ENCODE measurements around the gene MYPOP. TPM values are rescaled to one million over a fixed set of nuclear protein-coding genes. Genes with fewer than 3 reads are reported as not detected.
"Not testable (repeated sequence)": the region's sequence is repeated elsewhere in the genome, so short reads cannot be mapped to it uniquely, and the experiment has no call there.

Gene MYPOP
- total RNA-seq, 1 experiment from 2014 or later: 6.8 TPM

DNA sequence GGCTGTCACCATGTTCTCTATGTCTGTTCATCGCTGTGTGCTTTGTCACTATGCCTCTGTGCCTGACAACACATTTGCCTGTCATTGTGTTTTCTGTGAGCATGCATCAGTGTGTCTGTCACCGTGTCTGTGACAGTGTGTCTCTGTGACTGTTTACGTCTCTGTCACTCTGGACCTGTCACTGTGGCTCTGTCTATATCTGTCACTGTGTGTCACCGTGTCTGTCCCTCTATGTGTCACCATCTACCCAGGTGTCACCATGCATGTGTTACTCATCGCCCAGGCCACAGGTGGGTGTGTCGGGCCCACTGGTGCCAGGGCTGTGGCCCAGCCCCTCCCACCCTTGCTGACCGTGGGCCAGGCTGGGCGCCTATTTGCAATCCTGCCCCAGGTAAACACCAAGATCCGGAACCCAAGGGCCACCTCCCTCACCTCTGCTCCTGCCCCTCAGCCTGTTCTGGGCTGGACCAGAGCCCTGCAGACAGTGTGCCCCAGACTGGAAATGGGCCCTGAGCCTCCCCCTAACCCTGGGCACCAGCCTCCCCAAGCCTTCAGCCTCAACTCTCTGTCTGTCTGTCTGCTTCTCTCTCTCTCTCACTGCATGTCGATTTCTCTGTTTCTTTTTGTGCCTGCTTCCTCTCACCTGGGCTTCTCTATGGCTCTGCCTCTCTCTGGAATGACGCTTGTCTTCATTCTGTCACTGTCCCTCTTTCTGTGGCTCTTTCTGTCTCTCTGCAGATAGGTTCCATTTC is 24.2 kb downstream of the MYPOP start:
- H3K27me3 ChIP-seq (ENCODE audit: low read length): no peaks in the 10 kb centered on the region
- no peaks in the 10 kb centered on the region for H3K79me2 ChIP-seq (ENCODE audit: low read length)
- no peak for DNase-seq
- no peak overlapping the region for H2AFZ ChIP-seq (ENCODE audit: low read length)
- H3K9me3 ChIP-seq (ENCODE audit: low read length): no peaks in the 10 kb centered on the region
- H3K9me2 ChIP-seq (replicated peaks; ENCODE audit: insufficient read depth, low read length): no peaks in the 10 kb centered on the region
- peaks cover 3% of the 10 kb centered on the region; the same call in 1 of the 2 replicates for H3K4me1 ChIP-seq (ENCODE audit: low read length)
- no peak overlapping the region for H3K27ac ChIP-seq (ENCODE audit: low read length)
- H3K4me2 ChIP-seq (ENCODE audit: low read depth, low read length, poor library complexity, severe bottlenecking): no peak overlapping the region
- peaks cover 11% of the 10 kb centered on the region; the same call in 1 of the 2 replicates for H4K20me1 ChIP-seq (ENCODE audit: insufficient read depth, low read depth, low read length)
- no peak overlapping the region for H3K4me3 ChIP-seq (ENCODE audit: low read length)
- H3K9ac ChIP-seq (ENCODE audit: low read length): no peak overlapping the region
- no peaks in the 10 kb centered on the region; the same call in 1 of the 2 replicates for H3K36me3 ChIP-seq (ENCODE audit: insufficient read depth, low read length)

DNA sequence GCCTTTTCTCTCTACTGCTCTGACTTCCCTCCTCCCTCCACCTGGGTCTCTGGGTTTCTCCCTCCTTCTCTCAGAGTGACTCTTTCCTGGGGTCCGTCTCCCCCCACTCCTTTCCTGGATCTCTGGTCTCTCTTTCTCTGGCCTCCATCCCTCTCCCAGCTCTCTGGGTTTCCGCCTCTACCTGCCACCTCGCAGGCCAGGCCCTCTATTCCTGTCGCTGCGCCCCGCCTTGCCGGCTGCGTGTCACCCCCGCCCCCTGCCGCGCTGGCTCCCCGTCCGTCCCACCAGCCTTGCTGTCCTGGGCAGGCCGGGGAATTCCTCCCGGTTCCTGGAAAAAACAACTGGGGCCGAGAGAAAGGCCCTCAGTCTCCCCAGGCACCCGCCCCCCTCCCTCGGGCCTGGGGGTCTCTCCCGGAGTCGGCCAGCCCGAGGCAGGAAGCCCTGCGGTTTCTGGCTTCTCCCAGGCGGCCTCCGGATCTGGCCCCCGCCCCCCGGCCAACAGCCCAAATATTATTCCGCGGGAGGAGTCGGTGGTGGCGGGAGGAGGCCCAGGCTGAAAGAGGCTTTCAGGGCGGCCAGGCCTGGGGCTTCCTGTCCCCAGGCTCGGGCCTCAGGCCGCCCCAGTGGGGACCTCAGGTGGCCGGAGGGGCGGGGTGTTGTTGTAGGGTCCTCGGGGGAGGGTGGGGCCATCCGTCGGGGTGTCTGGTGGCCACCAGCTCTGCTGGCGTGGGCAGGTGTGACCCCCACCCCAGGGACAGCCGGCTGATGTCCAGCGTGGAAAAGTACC is 25.8 kb downstream of the MYPOP start:
- Histone ChIP-seq H3K4me2 (ENCODE audit: low read depth, low read length, poor library complexity, severe bottlenecking) (no peak overlapping the region), H3K9ac (ENCODE audit: low read length) (no peak overlapping the region), H3K27me3 (ENCODE audit: low read length) (no peaks in the 10 kb centered on the region), H3K9me2 (replicated peaks; ENCODE audit: insufficient read depth, low read length) (no peaks in the 10 kb centered on the region), H2AFZ (ENCODE audit: low read length) (peak overlapping the region; percentile 50; the same call in 1 of the 2 replicates), H3K36me3 (ENCODE audit: insufficient read depth, low read length) (no peaks in the 10 kb centered on the region), H3K9me3 (ENCODE audit: low read length) (no peaks in the 10 kb centered on the region), H3K4me1 (ENCODE audit: low read length) (no peaks in the 10 kb centered on the region), H3K4me3 (ENCODE audit: low read length) (no peak overlapping the region), H3K27ac (ENCODE audit: low read length) (no peak overlapping the region), H4K20me1 (ENCODE audit: insufficient read depth, low read depth, low read length) (no peaks in the 10 kb centered on the region; the same call in 1 of the 2 replicates), H3K79me2 (ENCODE audit: low read length) (no peaks in the 10 kb centered on the region)
- DNase-seq: no peak

DNA sequence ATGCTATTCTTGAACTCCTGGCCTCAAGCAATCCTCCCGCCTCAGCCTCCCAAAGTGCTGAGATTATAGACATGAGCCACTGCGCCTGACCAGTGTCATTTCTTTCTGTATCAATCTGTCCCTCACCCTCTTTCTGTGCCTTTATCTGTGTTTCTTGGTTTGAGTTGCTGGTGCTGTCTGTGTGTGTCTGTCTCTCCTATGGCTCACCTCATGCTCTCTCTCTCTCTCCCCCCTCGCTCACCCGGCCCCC is 26.3 kb downstream of the MYPOP start:
- no peaks in the 10 kb centered on the region for H3K9me2 ChIP-seq (replicated peaks; ENCODE audit: insufficient read depth, low read length)
- H4K20me1 ChIP-seq (ENCODE audit: insufficient read depth, low read depth, low read length): no peaks in the 10 kb centered on the region
- no peaks in the 10 kb centered on the region for H3K4me1 ChIP-seq (ENCODE audit: low read length)
- H3K79me2 ChIP-seq (ENCODE audit: low read length): no peaks in the 10 kb centered on the region
- no peak overlapping the region for H3K9ac ChIP-seq (ENCODE audit: low read length)
- no peaks in the 10 kb centered on the region for H3K36me3 ChIP-seq (ENCODE audit: insufficient read depth, low read length)
- no peaks in the 10 kb centered on the region for H3K27me3 ChIP-seq (ENCODE audit: low read length)
- no peak overlapping the region for H3K4me2 ChIP-seq (ENCODE audit: low read depth, low read length, poor library complexity, severe bottlenecking)
- DNase-seq: no peak
- peak overlapping the region; percentile 50; the same call in 1 of the 2 replicates for H2AFZ ChIP-seq (ENCODE audit: low read length)
- no peaks in the 10 kb centered on the region for H3K9me3 ChIP-seq (ENCODE audit: low read length)
- no peak overlapping the region for H3K4me3 ChIP-seq (ENCODE audit: low read length)
- no peak overlapping the region for H3K27ac ChIP-seq (ENCODE audit: low read length)

DNA sequence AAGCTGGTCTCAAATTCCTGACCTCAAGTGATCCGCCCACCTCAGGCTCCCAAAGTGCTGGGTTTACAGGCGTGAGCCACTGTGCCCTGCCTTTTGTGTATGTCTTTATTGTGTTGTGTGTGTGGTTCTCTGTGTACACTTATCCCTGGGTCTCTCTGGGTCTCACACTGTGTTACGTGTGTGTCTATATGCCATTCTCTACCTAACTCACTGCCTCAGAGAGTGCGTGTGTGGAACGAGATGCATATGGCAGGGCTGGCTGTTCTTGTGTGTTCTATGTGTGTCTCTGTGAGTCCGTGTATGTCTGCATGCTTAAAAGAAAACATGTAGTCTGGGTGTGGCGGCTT is 27.8 kb downstream of the MYPOP start:
- no peak overlapping the region for H2AFZ ChIP-seq (ENCODE audit: low read length)
- H3K79me2 ChIP-seq (ENCODE audit: low read length): no peaks in the 10 kb centered on the region
- no peak overlapping the region for H3K4me3 ChIP-seq (ENCODE audit: low read length)
- DNase-seq: no peak
- no peaks in the 10 kb centered on the region for H3K27me3 ChIP-seq (ENCODE audit: low read length)
- no peaks in the 10 kb centered on the region for H3K9me3 ChIP-seq (ENCODE audit: low read length)
- no peaks in the 10 kb centered on the region for H4K20me1 ChIP-seq (ENCODE audit: insufficient read depth, low read depth, low read length)
- no peak overlapping the region for H3K9ac ChIP-seq (ENCODE audit: low read length)
- no peaks in the 10 kb centered on the region for H3K9me2 ChIP-seq (replicated peaks; ENCODE audit: insufficient read depth, low read length)
- no peak overlapping the region for H3K27ac ChIP-seq (ENCODE audit: low read length)
- H3K4me1 ChIP-seq (ENCODE audit: low read length): no peaks in the 10 kb centered on the region
- H3K4me2 ChIP-seq (ENCODE audit: low read depth, low read length, poor library complexity, severe bottlenecking): no peak overlapping the region
- H3K36me3 ChIP-seq (ENCODE audit: insufficient read depth, low read length): no peaks in the 10 kb centered on the region

DNA sequence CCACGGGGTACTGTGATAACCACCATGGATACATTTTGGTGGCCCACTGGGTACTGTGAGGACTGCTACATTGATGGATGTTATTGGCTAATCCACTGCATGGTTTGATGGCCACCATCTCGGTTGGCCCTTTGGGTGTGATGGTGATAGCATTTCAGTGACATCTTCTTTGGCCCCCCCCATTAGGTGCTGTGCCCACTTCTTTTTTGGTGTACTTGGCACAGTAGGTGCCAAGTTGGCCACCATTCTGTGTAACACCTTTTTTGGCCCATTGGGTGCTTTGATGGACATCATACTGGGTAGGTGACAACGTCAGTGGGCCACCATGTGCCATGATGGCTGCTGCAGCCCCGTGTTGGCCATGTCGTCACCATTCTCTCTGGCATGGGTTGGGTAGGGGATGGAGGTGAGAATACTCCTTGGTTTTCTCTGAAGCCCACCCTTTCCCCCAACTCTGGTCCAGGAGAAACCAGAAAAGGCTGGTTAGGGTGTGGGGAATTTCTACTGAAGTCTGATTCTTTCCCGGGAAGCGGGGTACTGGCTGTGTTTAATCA is 29.1 kb downstream of the MYPOP start:
- H3K27me3 ChIP-seq (ENCODE audit: low read length): no peaks in the 10 kb centered on the region
- no peaks in the 10 kb centered on the region for H3K9me3 ChIP-seq (ENCODE audit: low read length)
- H3K4me2 ChIP-seq (ENCODE audit: low read depth, low read length, poor library complexity, severe bottlenecking): no peak overlapping the region
- no peak overlapping the region for H3K4me3 ChIP-seq (ENCODE audit: low read length)
- H3K9me2 ChIP-seq (replicated peaks; ENCODE audit: insufficient read depth, low read length): no peaks in the 10 kb centered on the region
- H2AFZ ChIP-seq (ENCODE audit: low read length): no peak overlapping the region
- no peaks in the 10 kb centered on the region for H3K4me1 ChIP-seq (ENCODE audit: low read length)
- H3K9ac ChIP-seq (ENCODE audit: low read length): no peak overlapping the region
- no peak overlapping the region for H3K27ac ChIP-seq (ENCODE audit: low read length)
- no peaks in the 10 kb centered on the region for H3K79me2 ChIP-seq (ENCODE audit: low read length)
- H3K36me3 ChIP-seq (ENCODE audit: insufficient read depth, low read length): no peaks in the 10 kb centered on the region
- H4K20me1 ChIP-seq (ENCODE audit: insufficient read depth, low read depth, low read length): no peaks in the 10 kb centered on the region
- DNase-seq: no peak

DNA sequence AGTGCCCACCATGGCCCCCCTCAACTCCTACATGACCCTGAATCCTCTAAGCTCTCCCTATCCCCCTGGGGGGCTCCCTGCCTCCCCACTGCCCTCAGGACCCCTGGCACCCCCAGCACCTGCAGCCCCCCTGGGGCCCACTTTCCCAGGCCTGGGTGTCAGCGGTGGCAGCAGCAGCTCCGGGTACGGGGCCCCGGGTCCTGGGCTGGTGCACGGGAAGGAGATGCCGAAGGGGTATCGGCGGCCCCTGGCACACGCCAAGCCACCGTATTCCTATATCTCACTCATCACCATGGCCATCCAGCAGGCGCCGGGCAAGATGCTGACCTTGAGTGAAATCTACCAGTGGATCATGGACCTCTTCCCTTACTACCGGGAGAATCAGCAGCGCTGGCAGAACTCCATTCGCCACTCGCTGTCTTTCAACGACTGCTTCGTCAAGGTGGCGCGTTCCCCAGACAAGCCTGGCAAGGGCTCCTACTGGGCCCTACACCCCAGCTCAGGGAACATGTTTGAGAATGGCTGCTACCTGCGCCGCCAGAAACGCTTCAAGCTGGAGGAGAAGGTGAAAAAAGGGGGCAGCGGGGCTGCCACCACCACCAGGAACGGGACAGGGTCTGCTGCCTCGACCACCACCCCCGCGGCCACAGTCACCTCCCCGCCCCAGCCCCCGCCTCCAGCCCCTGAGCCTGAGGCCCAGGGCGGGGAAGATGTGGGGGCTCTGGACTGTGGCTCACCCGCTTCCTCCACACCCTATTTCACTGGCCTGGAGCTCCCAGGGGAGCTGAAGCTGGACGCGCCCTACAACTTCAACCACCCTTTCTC is 30.1 kb downstream of the MYPOP start:
- no peaks in the 10 kb centered on the region for H3K9me3 ChIP-seq (ENCODE audit: low read length)
- H3K4me3 ChIP-seq (ENCODE audit: low read length): no peak overlapping the region
- no peak overlapping the region for H2AFZ ChIP-seq (ENCODE audit: low read length)
- H4K20me1 ChIP-seq (ENCODE audit: insufficient read depth, low read depth, low read length): no peaks in the 10 kb centered on the region
- H3K9ac ChIP-seq (ENCODE audit: low read length): no peak overlapping the region
- H3K4me2 ChIP-seq (ENCODE audit: low read depth, low read length, poor library complexity, severe bottlenecking): no peak overlapping the region
- H3K79me2 ChIP-seq (ENCODE audit: low read length): no peaks in the 10 kb centered on the region
- no peaks in the 10 kb centered on the region for H3K27me3 ChIP-seq (ENCODE audit: low read length)
- no peak overlapping the region for H3K27ac ChIP-seq (ENCODE audit: low read length)
- H3K9me2 ChIP-seq (replicated peaks; ENCODE audit: insufficient read depth, low read length): no peaks in the 10 kb centered on the region
- no peak for DNase-seq
- H3K4me1 ChIP-seq (ENCODE audit: low read length): no peaks in the 10 kb centered on the region
- no peaks in the 10 kb centered on the region for H3K36me3 ChIP-seq (ENCODE audit: insufficient read depth, low read length)

DNA sequence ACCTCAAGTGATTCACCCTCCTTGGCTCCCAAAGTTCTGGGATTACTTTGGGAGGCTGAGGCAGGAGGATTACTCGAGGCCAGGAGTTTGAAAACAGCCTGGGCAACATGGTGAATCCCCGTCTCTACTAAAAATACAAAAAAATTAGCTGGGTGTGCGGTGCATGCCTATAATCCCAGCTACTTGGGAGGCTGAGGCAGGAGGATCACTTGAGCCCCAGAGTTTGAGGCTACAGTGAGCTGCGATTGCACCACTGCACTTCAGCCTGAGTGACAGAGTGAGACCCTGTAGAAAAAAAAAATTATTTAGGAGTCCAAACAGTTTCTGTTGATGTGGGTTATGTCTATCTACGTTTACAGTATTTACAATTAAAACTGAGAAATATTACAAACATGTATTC is 31.6 kb downstream of the MYPOP start:
- no peak overlapping the region for H3K4me2 ChIP-seq (ENCODE audit: low read depth, low read length, poor library complexity, severe bottlenecking)
- no peaks in the 10 kb centered on the region for H3K27me3 ChIP-seq (ENCODE audit: low read length)
- no peaks in the 10 kb centered on the region for H3K9me3 ChIP-seq (ENCODE audit: low read length)
- no peak overlapping the region for H3K4me3 ChIP-seq (ENCODE audit: low read length)
- no peaks in the 10 kb centered on the region for H4K20me1 ChIP-seq (ENCODE audit: insufficient read depth, low read depth, low read length)
- no peaks in the 10 kb centered on the region for H3K4me1 ChIP-seq (ENCODE audit: low read length)
- DNase-seq: no peak
- H3K27ac ChIP-seq (ENCODE audit: low read length): no peak overlapping the region
- H3K79me2 ChIP-seq (ENCODE audit: low read length): no peaks in the 10 kb centered on the region
- no peaks in the 10 kb centered on the region for H3K9me2 ChIP-seq (replicated peaks; ENCODE audit: insufficient read depth, low read length)
- H2AFZ ChIP-seq (ENCODE audit: low read length): no peak overlapping the region
- H3K36me3 ChIP-seq (ENCODE audit: insufficient read depth, low read length): no peaks in the 10 kb centered on the region
- no peak overlapping the region for H3K9ac ChIP-seq (ENCODE audit: low read length)

DNA sequence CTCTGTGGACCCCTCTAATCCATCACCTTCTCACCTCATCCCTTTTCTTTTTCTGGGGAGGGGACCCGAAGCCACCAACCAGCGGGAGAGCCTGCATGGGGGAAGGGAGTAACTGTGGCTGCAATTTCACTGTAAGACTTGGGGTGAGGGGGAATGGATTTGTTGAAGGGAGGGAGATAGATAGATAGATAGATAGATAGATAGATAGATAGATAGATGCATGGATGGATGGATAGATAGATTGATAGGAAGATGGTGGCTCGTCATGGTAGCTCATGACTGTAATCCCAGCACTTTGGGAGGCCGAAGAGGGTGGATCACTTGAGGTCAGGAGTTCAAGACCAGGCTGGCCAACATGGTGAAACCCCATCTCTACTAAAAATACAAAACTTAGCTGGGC is 35.2 kb downstream of the MYPOP start:
- not testable (repeated sequence) for H2AFZ ChIP-seq (ENCODE audit: low read length); H3K9me2 ChIP-seq (replicated peaks; ENCODE audit: insufficient read depth, low read length)

More for the DNA sequence above, 35.2 kb downstream of the MYPOP start:
- H3K4me2 ChIP-seq (ENCODE audit: low read depth, low read length, poor library complexity, severe bottlenecking); H3K9ac ChIP-seq (ENCODE audit: low read length); H3K27ac ChIP-seq (ENCODE audit: low read length); H3K79me2 ChIP-seq (ENCODE audit: low read length); H3K4me3 ChIP-seq (ENCODE audit: low read length); H4K20me1 ChIP-seq (ENCODE audit: insufficient read depth, low read depth, low read length); H3K27me3 ChIP-seq (ENCODE audit: low read length); H3K36me3 ChIP-seq (ENCODE audit: insufficient read depth, low read length); DNase-seq; H3K9me3 ChIP-seq (ENCODE audit: low read length): not testable (repeated sequence)
- peaks cover 12% of the 10 kb centered on the region for H3K4me1 ChIP-seq (ENCODE audit: low read length)
